Measurements from ENCODE around the gene PTEN.

GRCh38 chr10:87895430-87895829 is 32.0 kb downstream of the PTEN start:
- TF ChIP-seq POLR2AphosphoS5 (IDR thresholded peaks at IDR 0.05; ENCODE audit: low read depth, low read length): no peak
- TF ChIP-seq TAF1 (IDR thresholded peaks at IDR 0.05; ENCODE audit: borderline replicate concordance, insufficient read depth, low read length): no peak
- no peak for TF ChIP-seq SIN3A (IDR thresholded peaks at IDR 0.05; ENCODE audit: borderline replicate concordance, insufficient read depth, low read length)
- TF ChIP-seq, protein P1, sequence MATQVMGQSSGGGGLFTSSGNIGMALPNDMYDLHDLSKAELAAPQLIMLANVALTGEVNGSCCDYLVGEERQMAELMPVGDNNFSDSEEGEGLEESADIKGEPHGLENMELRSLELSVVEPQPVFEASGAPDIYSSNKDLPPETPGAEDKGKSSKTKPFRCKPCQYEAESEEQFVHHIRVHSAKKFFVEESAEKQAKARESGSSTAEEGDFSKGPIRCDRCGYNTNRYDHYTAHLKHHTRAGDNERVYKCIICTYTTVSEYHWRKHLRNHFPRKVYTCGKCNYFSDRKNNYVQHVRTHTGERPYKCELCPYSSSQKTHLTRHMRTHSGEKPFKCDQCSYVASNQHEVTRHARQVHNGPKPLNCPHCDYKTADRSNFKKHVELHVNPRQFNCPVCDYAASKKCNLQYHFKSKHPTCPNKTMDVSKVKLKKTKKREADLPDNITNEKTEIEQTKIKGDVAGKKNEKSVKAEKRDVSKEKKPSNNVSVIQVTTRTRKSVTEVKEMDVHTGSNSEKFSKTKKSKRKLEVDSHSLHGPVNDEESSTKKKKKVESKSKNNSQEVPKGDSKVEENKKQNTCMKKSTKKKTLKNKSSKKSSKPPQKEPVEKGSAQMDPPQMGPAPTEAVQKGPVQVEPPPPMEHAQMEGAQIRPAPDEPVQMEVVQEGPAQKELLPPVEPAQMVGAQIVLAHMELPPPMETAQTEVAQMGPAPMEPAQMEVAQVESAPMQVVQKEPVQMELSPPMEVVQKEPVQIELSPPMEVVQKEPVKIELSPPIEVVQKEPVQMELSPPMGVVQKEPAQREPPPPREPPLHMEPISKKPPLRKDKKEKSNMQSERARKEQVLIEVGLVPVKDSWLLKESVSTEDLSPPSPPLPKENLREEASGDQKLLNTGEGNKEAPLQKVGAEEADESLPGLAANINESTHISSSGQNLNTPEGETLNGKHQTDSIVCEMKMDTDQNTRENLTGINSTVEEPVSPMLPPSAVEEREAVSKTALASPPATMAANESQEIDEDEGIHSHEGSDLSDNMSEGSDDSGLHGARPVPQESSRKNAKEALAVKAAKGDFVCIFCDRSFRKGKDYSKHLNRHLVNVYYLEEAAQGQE (IDR thresholded peaks at IDR 0.05; ENCODE audit: insufficient read depth in 1 of 2, low read depth in 2 of 2, low read length in 2 of 2): no peak
- TF ChIP-seq FOXP2 (optimal IDR thresholded peaks at IDR 0.05; ENCODE audit: borderline replicate concordance, extremely low read depth, extremely low read length, insufficient read depth): no peak
